Common myeloid progenitor, CD34-positive (primary cell): ENCODE measurements around the gene MYLIP.

Experiments
- CTCF ChIA-PET: fragments of 350-600 bp; sonication (Branson Sonifier 250); formaldehyde crosslinking; loops from one replicate; lab custom pipeline; 2021; ENCODE audit warnings: antibody characterized with exemption; lab: Charles Lee
- POLR2A ChIA-PET: fragments of 350-600 bp; sonication (Branson Sonifier 250); formaldehyde crosslinking; loops from one replicate; lab custom pipeline; 2021; ENCODE audit warnings: antibody characterized with exemption; lab: Charles Lee
- DNase-seq, 3 donors: peaks; one replicate each; pipeline versions ENCODE4 v3.0.0 to v3.0.0-alpha.2; 2013
- H3K27ac ChIP-seq, 2 experiments: 1 replicate in 1 of 2; 2 replicates in 1 of 2; pipeline ENCODE4 v1.7.0; 2013; ENCODE audit warnings: inconsistent platforms in 2 of 2, low read length in 2 of 2, mild to moderate bottlenecking in 2 of 2, low read depth in 1 of 2, moderate library complexity in 1 of 2; ENCODE audit not compliant: severe bottlenecking in 2 of 2, insufficient read depth in 1 of 2, poor library complexity in 1 of 2
- H3K27me3 ChIP-seq, 5 experiments: replicated peaks in 2 of 5; 1 replicate in 3 of 5; 2 replicates in 2 of 5; pipeline versions ENCODE4 v1.6.1 to v1.7.0; 2013; ENCODE audit warnings: low read length in 4 of 5, mild to moderate bottlenecking in 2 of 5, moderate library complexity in 2 of 5, inconsistent platforms in 1 of 5; ENCODE audit not compliant: insufficient read depth in 5 of 5, control insufficient read depth in 4 of 5
- H3K36me3 ChIP-seq, 4 experiments: 1 replicate in 2 of 4; 2 replicates in 2 of 4; pipeline versions ENCODE4 v1.6.1 to v1.7.0; 2013; ENCODE audit warnings: low read length in 3 of 4, control low read depth in 1 of 4, mild to moderate bottlenecking in 1 of 4; ENCODE audit not compliant: control insufficient read depth in 4 of 4, insufficient read depth in 4 of 4
- H3K4me1 ChIP-seq, 4 experiments: 1 replicate in 3 of 4; 2 replicates in 1 of 4; pipeline versions ENCODE4 v1.6.1 to v1.7.1; 2013; ENCODE audit warnings: low read length in 3 of 4, mild to moderate bottlenecking in 3 of 4, control low read depth in 1 of 4, inconsistent platforms in 1 of 4, moderate library complexity in 1 of 4; ENCODE audit not compliant: control insufficient read depth in 4 of 4, insufficient read depth in 4 of 4; ENCODE audit errors: control extremely low read depth in 1 of 4
- H3K4me3 ChIP-seq, 7 experiments: 1 replicate in 4 of 7; 2 replicates in 3 of 7; pipeline versions ENCODE4 v1.5.1 to v1.7.0; 2013; ENCODE audit warnings: mild to moderate bottlenecking in 7 of 7, low read length in 6 of 7, moderate library complexity in 6 of 7, inconsistent platforms in 2 of 7, low read depth in 2 of 7, control low read depth in 1 of 7; ENCODE audit not compliant: insufficient read depth in 4 of 7, control insufficient read depth in 1 of 7; ENCODE audit errors: extremely low read depth in 1 of 7
- H3K9me3 ChIP-seq, 5 experiments: 1 replicate in 4 of 5; 2 replicates in 1 of 5; pipeline versions ENCODE4 v1.6.1 to v1.7.1; 2013; ENCODE audit warnings: low read length in 4 of 5, mild to moderate bottlenecking in 2 of 5, inconsistent platforms in 1 of 5, low read depth in 1 of 5, moderate library complexity in 1 of 5; ENCODE audit not compliant: control insufficient read depth in 4 of 5, insufficient read depth in 2 of 5; ENCODE audit errors: control extremely low read depth in 1 of 5
- WGBS: methylation state at CpG from one replicate; pipeline ENCODE4 v1.1.5; 2013; ENCODE audit not compliant: insufficient coverage; 5-methylcytosine and 5-hydroxymethylcytosine counted together

MYLIP gene

GRCh38 chr6:16180696-16181438 lies 52.0 kb downstream of the MYLIP start:
- DNase-seq: peak in 1 of 3 donors; percentile 4
- no peak overlapping the region for H3K27ac ChIP-seq
- H3K4me1 ChIP-seq: peaks cover 0 to 17% (median 7%) of the 10 kb centered on the region in 4 experiments
- no peaks in the 10 kb centered on the region for H3K36me3 ChIP-seq
- ChIA-PET CTCF (interaction anchor here (0.6 to 2.6 kb wide), 10 partner anchors 9 to 397 kb away, joined by 3 to 16 read pairs (median 3); no protein-coding TSS in a partner anchor), POLR2A (interaction anchor here (1.7 kb wide), 1 partner anchor 52 kb away, joined by 10 read pairs; the partner anchor contains the start of gene MYLIP)
- WGBS: 83% methylated on average over 41 of the region's 45 CpGs
- no peaks in the 10 kb centered on the region for H3K27me3 ChIP-seq
- H3K9me3 ChIP-seq: peaks cover 0 to 7% (median 0%) of the 10 kb centered on the region in 5 experiments
- no peak overlapping the region for H3K4me3 ChIP-seq

GRCh38 chr6:16181439-16182297 lies 52.8 kb downstream of the MYLIP start:
- H3K9me3 ChIP-seq: peaks cover 0 to 7% (median 0%) of the 10 kb centered on the region in 5 experiments
- H3K36me3 ChIP-seq: no peaks in the 10 kb centered on the region
- no peak overlapping the region for H3K27ac ChIP-seq
- peaks cover 0 to 17% (median 7%) of the 10 kb centered on the region in 4 experiments for H3K4me1 ChIP-seq
- ChIA-PET POLR2A (no interaction called here), CTCF (interaction anchor here (0.7 to 2.6 kb wide), 8 partner anchors 12 to 1691 kb away, joined by 3 to 20 read pairs (median 4); no protein-coding TSS in a partner anchor)
- no peaks in the 10 kb centered on the region for H3K27me3 ChIP-seq
- WGBS: 89% methylated on average over 12 of the region's 14 CpGs
- no peak overlapping the region for H3K4me3 ChIP-seq
- peak in 1 of 3 donors; percentile 3 for DNase-seq

GRCh38 chr6:16183187-16183664 lies 54.3 kb downstream of the MYLIP start:
- DNase-seq: peak; percentile 42 to 65 (median 65)
- H3K27me3 ChIP-seq: no peaks in the 10 kb centered on the region
- H3K4me3 ChIP-seq: no peak overlapping the region
- POLR2A ChIA-PET: interaction anchor here (1.4 kb wide), 1 partner anchor 54 kb away, joined by 7 read pairs; the partner anchor contains the start of gene MYLIP
- peaks cover 0 to 7% (median 0%) of the 10 kb centered on the region in 5 experiments for H3K9me3 ChIP-seq
- H3K4me1 ChIP-seq: peaks cover 0 to 17% (median 7%) of the 10 kb centered on the region in 4 experiments
- H3K36me3 ChIP-seq: no peaks in the 10 kb centered on the region
- no peak overlapping the region for H3K27ac ChIP-seq
- WGBS: 40% methylated on average over 3 of the region's 4 CpGs
- CTCF ChIA-PET: interaction anchor here (0.8 to 2.6 kb wide), 20 partner anchors 9 to 1837 kb away, joined by 3 to 20 read pairs (median 4); partner anchors contain the start of gene MYLIP

- Histone ChIP-seq H3K4me1 (peaks cover 0 to 17% (median 7%) of the 10 kb centered on the region in 4 experiments), H3K27ac (no peak overlapping the region), H3K27me3 (no peaks in the 10 kb centered on the region), H3K36me3 (no peaks in the 10 kb centered on the region), H3K4me3 (no peak overlapping the region), H3K9me3 (peaks cover 0 to 7% (median 0%) of the 10 kb centered on the region in 5 experiments)
- DNase-seq: peak; percentile 41 to 54 (median 53)
- WGBS: 76% methylated on average over 2 of the region's 3 CpGs
- CTCF ChIA-PET: interaction anchor here (0.7 to 2.5 kb wide), 8 partner anchors 9 to 492 kb away, joined by 3 to 20 read pairs (median 4); partner anchors contain the start of gene MYLIP
- POLR2A ChIA-PET: interaction anchor here (1.4 kb wide), 1 partner anchor 55 kb away, joined by 7 read pairs; the partner anchor contains the start of gene MYLIP
Observed at GRCh38 chr6:16184129-16184528, 55.2 kb downstream of the MYLIP start.

- Histone ChIP-seq H3K27me3 (no peaks in the 10 kb centered on the region), H3K36me3 (no peaks in the 10 kb centered on the region), H3K4me1 (peaks cover 0 to 13% (median 5%) of the 10 kb centered on the region in 4 experiments), H3K27ac (no peak overlapping the region), H3K4me3 (no peak overlapping the region), H3K9me3 (peaks cover 0 to 7% (median 0%) of the 10 kb centered on the region in 5 experiments)
- ChIA-PET POLR2A (no interaction called here), CTCF (interaction anchor here (0.7 to 2.5 kb wide), 5 partner anchors 13 to 492 kb away, joined by 3 to 20 read pairs (median 4); partner anchors contain the start of gene MYLIP)
- 100% methylated on average over 2 of the region's 3 CpGs for WGBS
- no peak for DNase-seq
Observed at GRCh38 chr6:16184551-16184950, 55.7 kb downstream of the MYLIP start.

GRCh38 chr6:16187176-16187575 lies 58.3 kb downstream of the MYLIP start:
- POLR2A ChIA-PET: no interaction called here
- H3K36me3 ChIP-seq: no peaks in the 10 kb centered on the region
- no peaks in the 10 kb centered on the region for H3K9me3 ChIP-seq
- H3K27ac ChIP-seq: no peak overlapping the region
- H3K4me3 ChIP-seq: no peak overlapping the region
- H3K27me3 ChIP-seq: no peaks in the 10 kb centered on the region
- DNase-seq: no peak
- H3K4me1 ChIP-seq: peaks cover 0 to 4% (median 0%) of the 10 kb centered on the region in 4 experiments
- 93% methylated on average over 2 of the region's 2 CpGs for WGBS
- CTCF ChIA-PET: interaction anchor here (0.8 to 2.9 kb wide), 4 partner anchors 7 to 496 kb away, joined by 3 to 15 read pairs (median 10); no protein-coding TSS in a partner anchor
